22Rv1 (cell line): ENCODE data around the gene TTLL6.

Experiments used
- CTCF ChIP-seq: fragments of 450-650 bp; IDR thresholded peaks from 2 replicates; pipeline ENCODE4 v1.5.1; 2017; ENCODE audit warnings: mild to moderate bottlenecking
- ZFX ChIP-seq: fragments of 450-650 bp; IDR thresholded peaks from 2 replicates; pipeline ENCODE4 v1.6.1; 2017; ENCODE audit warnings: antibody characterized with exemption, borderline replicate concordance

GRCh38 chr17:48860456-48860855, 43.4 kb upstream of the TTLL6 start:
- no peak for TF ChIP-seq CTCF
- TF ChIP-seq ZFX: no peak
